MM.1S (cell line): Measurements from ENCODE around the gene TNN.

Experiments
- EZH2 ChIP-seq: fragments of 300-600 bp; sonication (generic); optimal IDR thresholded peaks from 2 replicates; pipeline ENCODE3; 2017; ENCODE audit warnings: low read depth, mild to moderate bottlenecking, antibody characterized with exemption, low read length, mixed read lengths
- TF ChIP-seq, protein P1 (sequence below): fragments of 300-600 bp; sonication (generic); IDR thresholded peaks from 2 replicates; pipeline ENCODE4 v1.5.1; 2016; ENCODE audit warnings: antibody characterized with exemption, low read length, mixed read lengths

DNA sequence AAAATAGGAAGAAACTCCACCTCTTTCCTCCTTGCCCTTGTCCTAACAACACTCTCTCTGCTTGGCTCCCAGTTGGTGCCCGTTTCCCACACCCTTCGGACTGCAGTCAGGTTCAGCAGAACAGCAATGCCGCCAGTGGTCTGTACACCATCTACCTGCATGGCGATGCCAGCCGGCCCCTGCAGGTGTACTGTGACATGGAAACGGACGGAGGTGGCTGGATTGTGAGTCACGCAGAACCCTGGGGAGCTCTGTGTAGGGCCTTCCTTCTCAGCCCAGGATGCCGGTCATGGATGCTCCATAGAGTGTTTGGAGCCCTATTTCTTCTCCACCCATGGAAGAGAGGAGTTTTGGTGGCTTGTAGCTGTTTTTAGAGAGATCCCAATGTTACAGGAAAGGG lies 60.9 kb downstream of the TNN start:
- TF ChIP-seq, protein P1, sequence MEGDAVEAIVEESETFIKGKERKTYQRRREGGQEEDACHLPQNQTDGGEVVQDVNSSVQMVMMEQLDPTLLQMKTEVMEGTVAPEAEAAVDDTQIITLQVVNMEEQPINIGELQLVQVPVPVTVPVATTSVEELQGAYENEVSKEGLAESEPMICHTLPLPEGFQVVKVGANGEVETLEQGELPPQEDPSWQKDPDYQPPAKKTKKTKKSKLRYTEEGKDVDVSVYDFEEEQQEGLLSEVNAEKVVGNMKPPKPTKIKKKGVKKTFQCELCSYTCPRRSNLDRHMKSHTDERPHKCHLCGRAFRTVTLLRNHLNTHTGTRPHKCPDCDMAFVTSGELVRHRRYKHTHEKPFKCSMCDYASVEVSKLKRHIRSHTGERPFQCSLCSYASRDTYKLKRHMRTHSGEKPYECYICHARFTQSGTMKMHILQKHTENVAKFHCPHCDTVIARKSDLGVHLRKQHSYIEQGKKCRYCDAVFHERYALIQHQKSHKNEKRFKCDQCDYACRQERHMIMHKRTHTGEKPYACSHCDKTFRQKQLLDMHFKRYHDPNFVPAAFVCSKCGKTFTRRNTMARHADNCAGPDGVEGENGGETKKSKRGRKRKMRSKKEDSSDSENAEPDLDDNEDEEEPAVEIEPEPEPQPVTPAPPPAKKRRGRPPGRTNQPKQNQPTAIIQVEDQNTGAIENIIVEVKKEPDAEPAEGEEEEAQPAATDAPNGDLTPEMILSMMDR = no peak
- TF ChIP-seq EZH2 = no peak
